ENCODE data around the gene CTSK.
"Not testable (repeated sequence)": the region's sequence is repeated elsewhere in the genome, so short reads cannot be mapped to it uniquely, and the experiment has no call there.

DNA sequence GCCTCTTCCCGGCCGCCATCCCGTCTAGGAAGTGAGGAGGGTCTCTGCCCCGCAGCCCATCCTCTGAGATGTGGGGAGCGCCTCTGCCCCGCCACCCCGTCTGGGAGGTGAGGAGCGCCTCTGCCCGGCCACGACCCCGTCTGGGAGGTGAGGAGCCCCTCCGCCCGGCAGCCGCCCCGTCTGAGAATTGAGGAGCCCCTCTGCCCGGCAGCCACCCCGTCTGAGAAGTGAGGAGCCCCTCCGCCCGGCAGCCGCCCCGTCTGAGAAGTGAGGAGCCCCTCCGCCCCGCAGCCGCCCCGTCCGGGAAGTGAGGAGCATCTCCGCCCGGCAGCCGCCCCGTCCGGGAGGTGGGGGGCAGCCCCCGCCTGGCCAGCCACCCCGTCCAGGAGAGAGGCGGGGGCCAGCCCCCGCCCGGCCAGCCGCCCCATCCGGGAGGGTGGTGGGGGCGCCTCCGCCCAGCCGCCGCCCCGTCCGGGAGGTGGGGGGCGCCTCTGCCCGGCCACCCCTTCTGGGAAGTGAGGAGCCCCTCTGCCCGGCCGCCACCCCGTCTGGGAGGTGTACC is 42.8 kb upstream of the CTSK start:
- TF ChIP-seq WIZ (CRISPR knock-in tag; IDR thresholded peaks at IDR 0.05); POLR2A (IDR thresholded peaks at IDR 0.05; ENCODE audit: insufficient read depth in 1 of 2, low read depth in 2 of 2, low read length in 2 of 2); FIP1L1 (IDR thresholded peaks at IDR 0.05; ENCODE audit: borderline replicate concordance, insufficient read depth, low read depth, low read length); GABPB1 (CRISPR knock-in tag; IDR thresholded peaks at IDR 0.05); ZNF792 (CRISPR knock-in tag; IDR thresholded peaks at IDR 0.05); CBX2 (IDR thresholded peaks at IDR 0.05; ENCODE audit: low read depth, low read length); CBX2 (CRISPR knock-in tag; IDR thresholded peaks at IDR 0.05; ENCODE audit: low read depth); TCF7L2 (IDR thresholded peaks at IDR 0.05; ENCODE audit: low read depth, low read length); ZFAT (CRISPR knock-in tag; conservative IDR thresholded peaks at IDR 0.05); ZSCAN29 (CRISPR knock-in tag; conservative IDR thresholded peaks at IDR 0.05): not testable (repeated sequence)
- TF ChIP-seq, protein P1, sequence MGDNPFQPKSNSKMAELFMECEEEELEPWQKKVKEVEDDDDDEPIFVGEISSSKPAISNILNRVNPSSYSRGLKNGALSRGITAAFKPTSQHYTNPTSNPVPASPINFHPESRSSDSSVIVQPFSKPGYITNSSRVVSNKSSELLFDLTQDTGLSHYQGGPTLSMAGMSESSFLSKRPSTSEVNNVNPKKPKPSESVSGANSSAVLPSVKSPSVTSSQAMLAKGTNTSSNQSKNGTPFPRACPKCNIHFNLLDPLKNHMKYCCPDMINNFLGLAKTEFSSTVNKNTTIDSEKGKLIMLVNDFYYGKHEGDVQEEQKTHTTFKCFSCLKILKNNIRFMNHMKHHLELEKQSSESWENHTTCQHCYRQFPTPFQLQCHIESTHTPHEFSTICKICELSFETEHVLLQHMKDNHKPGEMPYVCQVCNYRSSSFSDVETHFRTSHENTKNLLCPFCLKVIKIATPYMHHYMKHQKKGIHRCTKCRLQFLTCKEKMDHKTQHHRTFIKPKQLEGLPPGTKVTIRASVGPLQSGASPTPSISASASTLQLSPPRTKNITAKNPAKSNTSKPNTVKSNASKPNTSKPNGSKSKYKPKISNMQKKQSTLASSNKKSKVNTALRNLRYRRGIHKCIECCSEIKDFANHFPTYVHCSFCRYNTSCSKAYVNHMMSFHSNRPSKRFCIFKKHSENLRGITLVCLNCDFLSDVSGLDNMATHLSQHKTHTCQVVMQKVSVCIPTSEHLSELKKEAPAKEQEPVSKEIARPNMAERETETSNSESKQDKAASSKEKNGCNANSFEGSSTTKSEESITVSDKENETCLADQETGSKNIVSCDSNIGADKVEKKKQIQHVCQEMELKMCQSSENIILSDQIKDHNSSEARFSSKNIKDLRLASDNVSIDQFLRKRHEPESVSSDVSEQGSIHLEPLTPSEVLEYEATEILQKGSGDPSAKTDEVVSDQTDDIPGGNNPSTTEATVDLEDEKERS (CRISPR knock-in tag; IDR thresholded peaks at IDR 0.05): not testable (repeated sequence)
- TF ChIP-seq, protein P2, sequence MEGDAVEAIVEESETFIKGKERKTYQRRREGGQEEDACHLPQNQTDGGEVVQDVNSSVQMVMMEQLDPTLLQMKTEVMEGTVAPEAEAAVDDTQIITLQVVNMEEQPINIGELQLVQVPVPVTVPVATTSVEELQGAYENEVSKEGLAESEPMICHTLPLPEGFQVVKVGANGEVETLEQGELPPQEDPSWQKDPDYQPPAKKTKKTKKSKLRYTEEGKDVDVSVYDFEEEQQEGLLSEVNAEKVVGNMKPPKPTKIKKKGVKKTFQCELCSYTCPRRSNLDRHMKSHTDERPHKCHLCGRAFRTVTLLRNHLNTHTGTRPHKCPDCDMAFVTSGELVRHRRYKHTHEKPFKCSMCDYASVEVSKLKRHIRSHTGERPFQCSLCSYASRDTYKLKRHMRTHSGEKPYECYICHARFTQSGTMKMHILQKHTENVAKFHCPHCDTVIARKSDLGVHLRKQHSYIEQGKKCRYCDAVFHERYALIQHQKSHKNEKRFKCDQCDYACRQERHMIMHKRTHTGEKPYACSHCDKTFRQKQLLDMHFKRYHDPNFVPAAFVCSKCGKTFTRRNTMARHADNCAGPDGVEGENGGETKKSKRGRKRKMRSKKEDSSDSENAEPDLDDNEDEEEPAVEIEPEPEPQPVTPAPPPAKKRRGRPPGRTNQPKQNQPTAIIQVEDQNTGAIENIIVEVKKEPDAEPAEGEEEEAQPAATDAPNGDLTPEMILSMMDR (CRISPR knock-in tag; IDR thresholded peaks at IDR 0.05): not testable (repeated sequence)
- TF ChIP-seq, protein P3, sequence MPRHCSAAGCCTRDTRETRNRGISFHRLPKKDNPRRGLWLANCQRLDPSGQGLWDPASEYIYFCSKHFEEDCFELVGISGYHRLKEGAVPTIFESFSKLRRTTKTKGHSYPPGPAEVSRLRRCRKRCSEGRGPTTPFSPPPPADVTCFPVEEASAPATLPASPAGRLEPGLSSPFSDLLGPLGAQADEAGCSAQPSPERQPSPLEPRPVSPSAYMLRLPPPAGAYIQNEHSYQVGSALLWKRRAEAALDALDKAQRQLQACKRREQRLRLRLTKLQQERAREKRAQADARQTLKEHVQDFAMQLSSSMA (CRISPR knock-in tag; IDR thresholded peaks at IDR 0.05): not testable (repeated sequence)

Data from HepG2 (cell line).